HG02973 (cell line): ENCODE results near the gene SLC12A4.
"Not testable (repeated sequence)": the region's sequence is repeated elsewhere in the genome, so short reads cannot be mapped to it uniquely, and the experiment has no call there.

ENCODE experiments used
- ATAC-seq: cut with Tn5 transposase; IDR thresholded peaks from one replicate; pipeline ENCODE4 v1.9.1; 2021; ENCODE audit warnings: moderate library complexity; ENCODE audit not compliant: unreplicated experiment

SLC12A4 gene

DNA sequence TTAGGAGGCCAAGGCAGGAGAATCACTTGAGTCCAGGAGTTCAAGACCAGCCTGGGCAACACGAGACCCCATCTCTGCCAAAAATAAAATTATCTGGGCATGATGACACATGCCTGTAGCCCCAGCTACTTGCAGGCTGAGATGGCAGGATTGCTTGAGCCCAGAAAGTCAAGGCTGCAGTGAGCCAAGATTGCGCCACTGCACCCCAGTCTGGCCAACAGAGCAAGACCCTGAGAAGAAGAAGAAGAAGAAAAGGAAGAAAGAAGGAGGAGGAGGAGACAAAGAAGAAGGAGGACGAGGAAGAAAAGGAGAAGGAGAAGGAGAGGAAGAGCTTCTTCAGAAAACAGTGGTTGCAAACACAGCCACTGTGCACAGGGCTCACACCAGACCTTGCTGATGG lies 20.2 kb upstream of the SLC12A4 start:
- ATAC-seq: no peak

DNA sequence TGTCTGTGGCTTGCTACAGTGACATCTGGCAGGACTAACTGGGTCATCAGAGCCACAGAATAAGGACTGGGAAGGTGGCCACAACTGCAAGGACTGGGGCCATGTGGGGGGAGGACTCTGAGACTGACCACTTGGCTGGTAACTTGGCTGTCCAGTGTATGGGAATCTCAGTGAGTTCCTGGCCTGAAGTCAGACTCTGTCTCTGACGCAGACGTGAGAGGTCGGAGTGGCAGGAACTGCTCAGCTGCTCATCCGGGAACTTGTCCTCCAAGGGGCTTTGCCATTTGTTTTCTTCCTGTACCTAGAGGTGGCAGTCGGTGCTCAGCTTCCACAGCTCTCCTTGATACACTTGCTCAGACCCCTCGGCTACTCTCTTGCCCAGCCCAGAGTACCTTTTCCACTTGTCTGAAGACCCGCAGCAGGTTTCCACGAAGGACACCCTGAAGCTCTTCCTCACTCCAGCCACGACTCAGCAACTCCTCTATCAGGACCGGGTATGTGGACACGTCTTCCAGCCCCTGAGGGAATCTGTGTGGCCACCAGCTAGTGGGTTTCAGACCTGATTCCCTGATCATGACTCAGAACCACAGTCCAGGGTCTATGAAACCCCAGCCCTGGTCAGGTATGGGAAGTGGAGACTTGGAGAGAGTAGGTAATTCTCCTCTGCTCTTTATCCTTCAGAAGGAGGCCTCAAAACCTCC lies 19.2 kb upstream of the SLC12A4 start:
- ATAC-seq: no peak

DNA sequence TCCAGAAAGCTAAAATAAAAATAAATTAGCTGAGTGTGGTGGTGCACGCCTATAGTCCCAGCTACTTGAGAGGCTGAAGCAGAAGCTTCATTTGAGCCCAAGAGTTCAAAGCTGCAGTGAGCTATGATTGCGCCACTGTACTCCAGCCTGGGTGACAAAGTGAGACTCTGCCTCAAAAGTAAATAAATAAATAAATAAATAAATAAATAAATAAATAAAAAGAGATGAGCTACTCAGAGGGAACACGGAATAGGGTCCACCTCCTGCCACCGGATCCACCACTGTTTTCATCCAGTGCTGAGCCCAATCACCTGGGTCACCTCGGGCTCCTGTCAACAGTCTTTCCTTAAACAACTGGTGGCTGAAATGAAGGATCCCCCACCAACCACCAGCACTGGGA lies 18.5 kb upstream of the SLC12A4 start:
- no peak for ATAC-seq

DNA sequence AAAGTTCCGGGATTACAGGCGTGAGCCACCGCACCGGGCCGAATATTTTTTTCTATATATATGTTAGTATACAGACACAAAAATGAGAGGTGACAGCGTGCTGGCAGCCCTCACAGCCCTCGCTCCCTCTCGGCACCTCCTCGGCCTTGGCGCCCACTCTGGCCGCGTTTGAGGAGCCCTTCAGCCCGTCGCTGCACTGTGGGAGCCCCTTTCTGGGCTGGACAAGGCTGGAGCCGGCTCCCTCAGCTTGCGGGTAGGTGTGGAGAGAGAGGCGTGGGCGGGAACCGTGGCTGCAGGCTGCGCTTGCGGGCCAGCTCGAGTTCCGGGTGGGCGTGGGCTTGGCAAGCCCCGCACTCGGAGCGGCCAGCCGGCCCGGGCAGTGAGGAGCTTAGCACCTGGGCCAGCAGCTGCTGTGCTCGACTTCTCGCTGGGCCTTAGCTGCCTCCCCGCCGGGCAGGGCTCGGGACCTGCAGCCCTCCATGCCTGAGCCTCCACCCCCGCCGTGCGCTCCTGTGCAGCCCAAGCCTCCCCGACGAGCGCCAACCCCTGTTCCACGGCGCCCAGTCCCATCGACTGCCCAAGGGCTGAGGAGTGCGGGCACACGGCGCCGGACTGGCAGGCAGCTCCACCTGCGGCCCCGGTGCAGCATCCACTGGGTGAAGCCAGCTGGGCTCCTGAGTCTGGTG lies 13.7 kb upstream of the SLC12A4 start:
- no peak for ATAC-seq

DNA sequence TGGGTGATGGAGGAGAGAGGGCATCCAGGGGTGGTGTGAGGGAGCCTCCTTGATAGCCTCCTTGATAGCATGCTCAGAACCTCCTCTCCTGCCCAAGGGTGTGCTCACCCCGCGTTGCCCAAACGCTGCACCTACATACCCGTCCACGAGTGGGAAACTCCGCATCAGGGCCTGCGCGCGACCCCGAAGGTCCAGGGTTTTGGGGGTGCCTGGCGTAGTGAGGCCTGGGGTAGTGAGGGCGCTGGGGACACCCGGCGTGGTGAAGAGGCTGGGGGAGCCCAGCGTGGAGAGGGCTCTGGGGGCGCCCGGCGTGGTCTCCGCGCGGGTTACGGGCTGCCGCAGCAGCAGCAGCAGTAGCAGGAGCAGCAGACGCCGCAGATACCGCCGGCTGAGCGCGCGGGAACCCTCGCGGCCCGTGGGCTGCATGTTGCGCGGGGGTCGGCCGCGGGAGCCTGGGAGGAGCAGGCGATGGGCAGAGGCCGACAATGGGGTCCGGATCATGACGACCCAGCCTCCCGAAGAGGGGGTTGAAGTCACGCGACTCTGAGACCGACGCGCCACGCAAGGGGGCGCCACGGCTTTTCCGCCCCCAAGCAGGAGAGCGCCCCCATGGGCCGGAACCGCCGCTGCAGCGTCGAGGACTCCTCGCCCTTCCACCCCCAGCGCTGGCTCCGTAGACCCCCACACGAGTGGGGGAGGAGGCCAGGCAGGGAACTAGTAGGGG lies 11.7 kb upstream of the SLC12A4 start, which contains the start of gene DPEP3:
TSS of gene DPEP3 (minus strand) at position 545 of the 724 bp plus-strand sequence. CDS start at position 426, 119 bp downstream.
- ATAC-seq: no peak

DNA sequence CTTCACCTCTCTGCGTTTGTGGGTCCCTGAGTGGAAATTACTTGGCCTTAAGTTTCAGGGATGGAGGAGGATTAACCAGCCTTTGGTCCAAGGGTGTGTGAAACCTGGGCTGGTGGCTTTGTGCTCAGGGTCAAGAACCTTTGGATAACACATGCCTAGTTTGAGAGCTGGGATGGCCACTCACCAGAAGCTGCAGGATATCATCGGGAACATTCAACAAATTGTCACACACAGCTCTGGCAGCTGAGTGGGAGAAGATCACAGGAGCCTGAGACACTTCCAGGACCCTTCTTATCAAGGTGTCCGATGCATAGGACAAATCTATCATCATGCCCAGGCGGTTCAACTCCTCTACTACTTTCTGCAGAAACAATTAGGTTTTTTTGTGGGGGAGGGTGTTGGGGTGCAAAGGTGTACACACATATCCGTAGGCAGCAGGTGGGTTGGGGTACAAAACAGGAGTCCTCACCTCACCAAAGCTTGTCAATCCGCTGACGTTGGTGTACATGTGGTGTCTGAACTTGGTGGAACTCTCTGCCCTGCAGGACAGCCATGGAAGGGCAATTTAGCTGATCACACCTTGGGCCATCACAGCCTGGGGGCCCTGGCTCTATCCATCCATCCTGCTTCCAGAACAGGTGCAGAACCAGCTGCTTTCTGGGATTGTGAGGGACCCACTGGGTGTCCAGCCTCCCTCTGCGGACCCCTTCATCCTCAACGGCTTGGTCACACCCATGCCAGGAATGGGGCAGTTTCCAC lies 9.2 kb upstream of the SLC12A4 start:
- ATAC-seq: no peak

DNA sequence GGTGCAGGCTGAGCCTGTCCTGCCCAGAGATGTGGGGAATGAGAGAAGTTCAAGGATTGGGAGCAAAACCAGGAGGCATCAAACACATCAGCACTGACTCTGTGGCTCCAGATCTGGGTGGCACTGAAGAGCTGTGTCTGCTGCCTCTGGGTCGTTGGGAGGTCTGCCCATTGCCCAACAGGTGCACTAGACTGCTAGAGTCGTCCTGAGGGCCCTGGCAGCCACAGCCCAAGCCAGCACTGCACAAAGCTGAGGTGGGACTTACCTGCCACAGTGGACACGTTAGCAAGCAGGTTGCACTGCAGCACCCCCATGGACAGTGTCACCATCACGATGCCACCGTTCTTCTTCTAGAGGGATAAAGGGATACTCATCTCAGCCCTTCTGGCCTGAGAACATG lies 8.6 kb upstream of the SLC12A4 start:
- no peak for ATAC-seq

DNA sequence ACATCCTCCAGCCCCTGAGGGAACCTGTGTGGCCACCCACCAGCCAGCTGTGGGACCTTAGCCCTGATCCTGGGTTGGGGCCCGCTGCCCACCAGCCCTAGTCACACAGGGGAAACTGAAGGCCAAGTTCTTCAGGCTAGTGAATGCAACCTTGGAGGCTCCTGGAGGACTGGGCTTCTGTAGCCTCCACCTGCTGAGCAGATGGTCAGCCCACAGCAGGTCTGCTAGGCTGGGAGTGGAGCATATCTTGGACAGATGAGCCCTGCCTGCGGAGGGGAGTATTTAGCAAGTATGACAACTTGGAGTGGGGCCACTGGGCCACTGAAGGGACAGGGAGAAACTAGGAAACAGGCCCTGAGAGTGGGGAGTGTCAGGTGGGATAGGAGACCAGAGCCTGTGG lies 7.8 kb upstream of the SLC12A4 start:
- no peak for ATAC-seq

DNA sequence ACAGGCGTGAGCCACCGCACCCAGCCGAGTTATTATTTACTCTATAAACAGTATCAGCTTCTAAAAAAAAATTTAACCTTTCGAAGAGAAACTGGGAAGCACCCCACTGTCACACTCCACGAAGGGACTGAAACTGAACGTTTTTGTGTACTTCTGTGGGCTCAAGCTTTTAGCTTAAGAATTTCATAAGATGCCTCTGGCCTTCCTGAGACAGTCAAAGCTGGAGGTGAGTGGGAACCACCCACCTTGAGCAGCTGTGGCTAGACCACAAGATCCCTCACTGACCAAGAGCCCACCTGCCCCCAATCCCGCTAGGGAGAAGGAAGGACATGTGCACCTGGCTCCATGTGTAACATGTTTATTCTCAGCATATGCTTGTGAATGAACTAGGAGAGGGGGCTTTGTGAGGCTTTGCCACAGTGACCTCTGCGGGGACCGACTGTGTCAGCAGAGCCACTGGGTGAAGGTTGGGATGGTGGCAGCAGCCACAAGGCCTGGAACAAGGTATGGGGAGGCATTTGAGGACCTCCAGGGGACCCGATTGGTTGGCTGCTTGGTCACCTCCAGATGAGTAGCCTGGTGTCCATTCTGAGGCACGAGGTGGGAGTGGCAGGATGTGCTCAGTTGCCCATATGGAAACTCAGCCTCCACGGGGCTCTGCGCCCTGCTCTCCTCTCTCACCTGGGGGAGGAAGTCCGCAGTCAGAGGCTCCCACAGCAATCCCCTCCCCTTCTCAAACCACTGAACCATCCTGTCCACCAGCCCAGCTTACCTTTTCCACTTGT lies 7.1 kb upstream of the SLC12A4 start:
- ATAC-seq: no peak

DNA sequence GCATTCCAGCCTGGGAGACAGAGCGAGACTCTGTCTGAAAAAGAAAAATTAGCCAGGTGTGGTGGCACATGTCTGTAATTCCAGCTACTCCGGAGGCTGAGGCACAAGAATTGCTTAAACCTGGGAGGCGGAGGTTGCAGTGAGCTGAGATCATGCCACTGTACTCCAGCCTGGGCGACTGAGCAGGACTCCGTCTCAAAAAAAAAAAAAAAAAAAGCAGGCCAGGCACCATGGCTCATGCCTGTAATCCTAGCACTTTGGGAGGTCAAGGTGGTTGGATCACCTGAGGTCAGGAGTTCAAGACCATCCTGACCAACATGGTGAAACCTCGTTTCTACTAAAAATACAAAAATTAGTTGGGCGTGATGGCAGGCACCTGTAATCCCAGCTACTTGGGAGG lies 3.8 kb upstream of the SLC12A4 start:
- ATAC-seq: not testable (repeated sequence)

DNA sequence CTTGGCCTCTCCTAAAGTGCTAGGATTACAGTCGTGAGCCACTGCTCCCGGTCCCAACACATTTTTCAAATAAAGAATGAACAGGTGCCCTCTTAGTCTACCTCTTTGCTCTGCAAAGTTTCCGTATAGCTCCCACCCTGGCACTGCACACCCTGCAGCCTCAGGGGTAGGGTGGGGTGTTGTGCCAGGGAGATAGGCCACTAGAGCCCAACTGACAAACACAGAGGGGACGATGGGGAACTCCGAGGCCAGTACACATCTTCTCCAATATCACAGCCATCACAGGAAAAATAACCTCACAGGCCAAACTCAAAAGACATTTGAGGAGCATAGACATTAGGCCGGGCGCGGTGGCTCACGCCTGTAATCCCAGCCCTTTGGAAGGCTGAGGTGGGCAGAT lies 2.7 kb upstream of the SLC12A4 start:
- ATAC-seq: no peak

DNA sequence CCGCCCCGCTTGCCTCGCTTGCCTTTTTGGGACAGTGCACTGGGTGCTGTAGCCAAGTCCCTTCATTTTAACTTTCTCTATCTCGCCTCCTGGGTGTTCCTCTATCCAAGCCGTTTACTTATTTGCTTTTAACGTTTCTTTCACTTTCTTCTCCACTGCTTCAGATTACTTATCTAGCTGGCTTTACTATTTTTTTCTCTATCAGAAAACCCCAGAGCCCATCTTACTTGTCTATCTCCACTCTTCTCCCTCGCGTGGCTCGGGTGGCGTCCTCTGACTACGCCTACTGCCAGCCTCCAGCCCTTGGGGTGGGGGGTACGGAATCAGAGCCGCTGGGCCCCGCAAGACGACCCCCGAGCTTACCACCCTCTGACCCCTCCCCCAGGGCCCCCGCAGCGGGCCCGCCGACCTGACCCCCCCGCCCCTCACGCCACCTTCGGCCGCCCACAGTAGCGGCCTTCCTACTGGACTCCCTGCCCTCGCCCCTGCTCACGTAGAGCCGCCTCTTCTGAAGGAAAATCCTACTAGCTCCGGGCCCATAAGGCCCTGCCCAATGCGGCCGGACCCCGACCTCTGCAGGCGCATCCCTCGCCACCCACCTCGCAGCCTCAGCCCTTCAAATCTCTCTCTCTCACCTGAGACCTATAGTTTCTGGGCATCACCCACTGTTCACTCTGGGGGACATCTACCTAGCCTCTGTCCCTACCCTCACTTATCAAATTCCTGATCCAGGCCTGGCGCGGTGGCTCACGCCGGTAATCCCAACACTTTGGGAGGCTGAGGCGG lies 1.0 kb upstream of the SLC12A4 start:
- ATAC-seq: no peak

DNA sequence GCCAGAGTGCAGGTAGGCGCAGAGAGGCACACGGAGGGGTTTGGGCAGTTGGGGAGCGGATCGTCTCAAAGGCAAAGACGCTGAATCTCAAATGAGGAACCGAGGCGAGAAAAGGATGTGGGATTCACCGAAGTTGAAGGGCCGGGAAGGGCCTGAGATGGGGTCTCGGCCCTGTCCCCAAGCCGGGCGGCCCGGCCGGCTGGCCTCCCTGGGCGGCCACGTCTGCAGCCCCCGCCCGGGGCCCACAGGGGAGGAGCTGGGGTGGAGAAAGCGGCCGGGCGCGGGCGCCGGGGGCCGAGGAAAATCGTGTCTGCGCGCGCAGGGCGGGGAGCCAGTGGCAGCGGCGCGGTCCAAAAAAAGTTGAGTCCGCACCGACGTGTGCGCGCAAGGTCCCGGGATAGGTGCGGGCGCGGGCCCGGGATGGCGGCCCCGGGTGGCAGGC lies 458 bp downstream of the SLC12A4 start:
- ATAC-seq: peak; percentile 13

DNA sequence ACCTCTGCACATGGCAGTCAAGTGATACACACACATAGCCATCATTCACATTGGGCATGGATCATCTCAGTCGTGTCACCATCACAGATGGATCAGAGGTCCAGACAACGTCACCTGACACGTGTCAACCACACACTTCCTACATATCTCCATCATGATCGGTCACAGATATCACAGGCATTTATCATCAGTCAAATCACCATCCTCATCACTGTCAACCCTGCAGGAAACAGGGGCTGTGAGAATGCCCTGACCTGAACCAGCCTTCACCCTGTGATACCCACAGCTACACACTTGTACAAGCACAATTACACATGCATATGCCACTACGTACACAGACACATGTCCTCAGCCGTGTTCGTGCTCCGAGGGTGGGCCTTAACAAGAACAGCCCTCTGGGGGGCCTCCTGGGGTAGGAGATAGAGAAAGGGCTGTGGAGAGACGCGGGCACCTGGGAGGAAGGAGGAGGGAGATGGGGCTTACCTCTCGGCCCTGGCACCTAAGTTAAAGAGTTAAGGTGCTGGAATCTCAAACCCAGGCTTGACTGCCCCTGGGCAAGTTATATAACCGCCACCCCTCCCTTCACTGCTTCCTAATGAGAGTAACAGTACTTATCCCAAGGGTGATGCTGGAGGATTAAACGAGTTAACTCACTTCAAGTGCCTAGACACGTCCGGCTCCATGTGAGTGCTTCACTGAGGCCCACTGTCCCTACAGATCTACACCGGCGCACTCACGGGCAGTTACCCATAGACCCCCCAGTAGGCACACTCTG lies 1.1 kb downstream of the SLC12A4 start:
- ATAC-seq: no peak

DNA sequence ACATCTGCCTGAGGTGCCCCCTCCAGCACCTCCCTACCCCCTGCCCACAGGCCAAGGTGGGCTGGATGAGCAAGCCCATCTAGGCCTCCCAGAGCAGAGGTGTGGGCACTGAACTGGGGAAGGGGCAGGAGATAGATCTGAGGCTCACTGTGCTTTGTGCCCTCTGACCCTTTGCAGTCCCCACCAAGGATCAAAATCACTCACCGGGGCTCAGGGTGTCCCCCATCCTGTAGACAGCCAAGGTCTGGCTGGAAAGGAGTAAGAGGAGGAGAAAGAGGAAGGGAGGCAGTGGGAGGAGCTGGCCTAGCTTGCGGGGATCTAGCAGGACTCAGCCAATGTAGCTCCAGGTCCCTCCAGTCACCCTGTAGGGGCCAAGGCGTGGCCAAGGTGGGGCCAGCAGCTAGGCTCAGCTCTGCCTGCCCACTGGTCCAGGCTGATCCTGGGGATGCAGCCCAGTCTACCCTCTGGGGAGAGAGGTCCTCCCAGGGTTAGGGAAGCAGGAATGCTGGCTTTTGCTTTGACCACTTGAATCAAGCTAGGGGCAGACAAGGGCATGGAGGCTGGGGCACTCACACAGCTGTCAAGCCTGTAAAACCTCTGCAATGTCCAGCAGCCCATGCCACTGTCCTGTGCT lies 1.8 kb downstream of the SLC12A4 start:
- no peak for ATAC-seq

DNA sequence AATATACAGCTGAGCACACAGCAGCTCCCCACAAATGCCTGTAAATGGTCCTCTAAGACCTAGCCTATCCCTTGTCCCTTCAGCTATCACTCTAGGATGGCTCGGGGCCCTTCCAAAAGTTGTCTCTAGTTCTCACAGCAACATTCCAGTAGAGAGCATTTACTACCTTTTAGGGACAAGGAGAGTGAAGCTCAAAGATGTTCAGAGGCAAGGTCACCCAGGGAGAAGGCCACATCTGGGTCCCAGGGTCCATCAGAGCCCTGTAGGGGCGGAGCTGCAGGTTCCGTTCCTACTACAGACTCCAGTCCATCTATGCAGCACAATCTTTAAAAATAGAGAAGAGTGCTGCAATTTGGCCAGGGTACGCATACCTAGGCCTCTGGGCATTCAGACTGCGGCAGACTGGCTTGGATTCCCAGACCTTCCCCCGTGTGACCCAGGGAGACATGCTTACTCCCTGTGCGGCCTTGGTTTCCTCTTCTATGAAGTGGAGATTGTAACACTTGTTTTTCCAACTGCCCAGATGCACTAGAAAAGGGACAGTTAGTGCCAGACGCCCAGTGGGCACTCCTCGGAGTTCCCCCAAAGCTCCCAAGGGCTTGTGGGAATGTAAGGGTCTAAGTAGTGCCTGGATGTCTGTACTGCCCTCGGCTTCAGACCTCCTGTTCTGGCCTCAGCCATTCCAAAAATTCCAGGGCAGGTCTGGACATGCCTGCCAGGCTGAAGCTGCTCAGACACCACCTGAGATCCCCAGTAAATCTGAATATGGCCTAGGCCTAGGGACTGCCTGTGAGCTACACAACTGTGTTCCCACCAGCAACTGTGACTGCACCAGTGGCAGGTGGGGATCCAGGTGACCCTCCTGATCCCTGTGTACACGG lies 2.5 kb downstream of the SLC12A4 start:
- no peak for ATAC-seq

DNA sequence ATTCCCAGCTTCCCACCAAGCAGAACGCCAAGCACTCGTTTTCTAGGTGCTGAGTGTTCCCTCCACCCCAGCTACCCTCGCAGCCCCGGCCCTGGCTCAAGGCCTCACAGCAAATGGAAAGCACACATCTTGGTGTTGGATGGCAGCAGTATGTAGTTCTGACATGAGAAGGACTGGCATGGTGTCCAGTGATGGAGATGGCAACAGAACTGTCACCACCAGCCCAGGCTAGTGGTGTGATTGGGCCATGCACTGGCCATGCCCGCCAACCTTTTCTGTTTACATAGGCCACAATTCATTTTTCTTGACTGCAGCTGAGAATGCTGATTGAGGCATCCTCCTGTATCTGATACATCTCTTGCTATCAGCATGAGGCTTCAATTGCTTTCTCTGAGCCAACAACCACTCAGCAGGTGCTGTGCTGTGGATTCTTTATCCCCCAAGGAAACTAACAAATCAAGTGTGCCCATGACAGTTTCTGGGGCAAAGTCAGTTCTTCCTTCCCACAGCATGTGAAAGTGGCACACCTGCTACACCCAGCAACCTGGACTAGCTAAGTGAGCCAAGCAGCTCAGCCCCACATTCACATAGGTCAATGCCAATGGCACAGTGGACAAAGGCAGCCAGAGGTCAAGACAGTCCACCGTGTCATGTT lies 3.8 kb downstream of the SLC12A4 start:
- ATAC-seq: no peak
